Hepatocyte (in vitro differentiated cells): ENCODE results near the gene STX18. TPM values are rescaled to one million over a fixed set of nuclear protein-coding genes. Genes with fewer than 3 reads are reported as not detected.
"Not testable (repeated sequence)": the region's sequence is repeated elsewhere in the genome, so short reads cannot be mapped to it uniquely, and the experiment has no call there.

Source experiments
- DNase-seq: peaks from one replicate; pipeline ENCODE4 v3.0.0-alpha.2; 2016; ENCODE audit warnings: low spot score
- H2AFZ ChIP-seq: fragments of 200-600 bp; sonication (generic); 2 replicates; pipeline ENCODE4 v1.6.0; 2016; ENCODE audit warnings: antibody characterized with exemption, mild to moderate bottlenecking
- H3K27ac ChIP-seq: fragments of 200-600 bp; sonication (generic); 2 replicates; pipeline ENCODE4 v1.5.1; 2016; ENCODE audit warnings: mild to moderate bottlenecking
- H3K27me3 ChIP-seq: fragments of 200-600 bp; sonication (generic); 2 replicates; pipeline ENCODE4 v1.6.1; 2016
- H3K36me3 ChIP-seq: fragments of 200-600 bp; sonication (generic); replicated peaks from 2 replicates; pipeline ENCODE4 v1.5.1; 2016; ENCODE audit warnings: low read depth; ENCODE audit not compliant: insufficient read depth
- H3K4me1 ChIP-seq: fragments of 200-600 bp; sonication (generic); 2 replicates; pipeline ENCODE4 v1.5.1; 2016; ENCODE audit warnings: mild to moderate bottlenecking, moderate library complexity; ENCODE audit not compliant: insufficient read depth
- H3K4me2 ChIP-seq: fragments of 200-600 bp; sonication (generic); 2 replicates; pipeline ENCODE4 v1.6.0; 2016
- H3K4me3 ChIP-seq: fragments of 200-600 bp; sonication (generic); 2 replicates; pipeline ENCODE4 v1.5.1; 2016; ENCODE audit warnings: mild to moderate bottlenecking
- H3K79me2 ChIP-seq: fragments of 200-600 bp; sonication (generic); 2 replicates; pipeline ENCODE4 v1.6.0; 2017; ENCODE audit warnings: mild to moderate bottlenecking
- H3K9me2 ChIP-seq: fragments of 200-600 bp; sonication (generic); replicated peaks from 2 replicates; pipeline ENCODE4 v1.6.0; 2017; ENCODE audit warnings: mild to moderate bottlenecking; ENCODE audit not compliant: insufficient read depth
- H3K9me3 ChIP-seq: fragments of 200-600 bp; sonication (generic); 2 replicates; pipeline ENCODE4 v1.5.1; 2016; ENCODE audit warnings: low read depth, mild to moderate bottlenecking
- H4K20me1 ChIP-seq: fragments of 200-600 bp; sonication (generic); 2 replicates; pipeline ENCODE4 v1.6.0; 2016; ENCODE audit warnings: mild to moderate bottlenecking; ENCODE audit not compliant: insufficient read depth, poor library complexity, severe bottlenecking
- EZH2 ChIP-seq: fragments of 200-600 bp; sonication (generic); IDR thresholded peaks from 2 replicates; pipeline ENCODE4 v1.6.1; 2016; ENCODE audit warnings: antibody characterized with exemption, mild to moderate bottlenecking, borderline replicate concordance
- EZH2phosphoT487 ChIP-seq: fragments of 200-600 bp; sonication (generic); IDR thresholded peaks from one replicate; pipeline ENCODE4 v1.6.1; 2018; ENCODE audit warnings: antibody characterized with exemption, mild to moderate bottlenecking, low read depth, moderate library complexity; ENCODE audit not compliant: unreplicated experiment, severe bottlenecking
- WGBS: methylation state at CpG from one replicate; pipeline ENCODE4 v1.1.6; 2016; ENCODE audit warnings: low lambda C conversion rate; ENCODE audit errors: missing lambda C conversion rate; 5-methylcytosine and 5-hydroxymethylcytosine counted together
- polyA plus RNA-seq: library from polyadenylated mRNA; unstranded; fragments of >200 nt; fragmentation: Nextera tagmentation; extraction: Ambion mirVana; gene quantifications from 2 replicates; pipeline ENCODE4 v1.2.1, GENCODE V29; 2016
- total RNA-seq: library from RNA; depleted of rRNA; stranded (reverse); fragments of >200 nt; gene quantifications from 2 replicates; pipeline ENCODE4 v1.2.3, GENCODE V29; 2014
- TF ChIP-seq, protein P1 (sequence below): fragments of 200-600 bp; sonication (generic); IDR thresholded peaks from 2 replicates; pipeline ENCODE4 v1.5.1; 2016; ENCODE audit warnings: antibody characterized with exemption, mild to moderate bottlenecking; ENCODE audit not compliant: poor library complexity

STX18 gene
- total and polyA plus RNA-seq, 2 experiments from 2014 or later = 32.1 to 54.3 TPM

GRCh38 chr4:4472344-4472958, 69.4 kb downstream of the STX18 start:
- H3K27ac ChIP-seq = no peak overlapping the region
- peaks cover 3% of the 10 kb centered on the region for H4K20me1 ChIP-seq
- TF ChIP-seq EZH2phosphoT487 (no peak), EZH2 (no peak)
- TF ChIP-seq, protein P1, sequence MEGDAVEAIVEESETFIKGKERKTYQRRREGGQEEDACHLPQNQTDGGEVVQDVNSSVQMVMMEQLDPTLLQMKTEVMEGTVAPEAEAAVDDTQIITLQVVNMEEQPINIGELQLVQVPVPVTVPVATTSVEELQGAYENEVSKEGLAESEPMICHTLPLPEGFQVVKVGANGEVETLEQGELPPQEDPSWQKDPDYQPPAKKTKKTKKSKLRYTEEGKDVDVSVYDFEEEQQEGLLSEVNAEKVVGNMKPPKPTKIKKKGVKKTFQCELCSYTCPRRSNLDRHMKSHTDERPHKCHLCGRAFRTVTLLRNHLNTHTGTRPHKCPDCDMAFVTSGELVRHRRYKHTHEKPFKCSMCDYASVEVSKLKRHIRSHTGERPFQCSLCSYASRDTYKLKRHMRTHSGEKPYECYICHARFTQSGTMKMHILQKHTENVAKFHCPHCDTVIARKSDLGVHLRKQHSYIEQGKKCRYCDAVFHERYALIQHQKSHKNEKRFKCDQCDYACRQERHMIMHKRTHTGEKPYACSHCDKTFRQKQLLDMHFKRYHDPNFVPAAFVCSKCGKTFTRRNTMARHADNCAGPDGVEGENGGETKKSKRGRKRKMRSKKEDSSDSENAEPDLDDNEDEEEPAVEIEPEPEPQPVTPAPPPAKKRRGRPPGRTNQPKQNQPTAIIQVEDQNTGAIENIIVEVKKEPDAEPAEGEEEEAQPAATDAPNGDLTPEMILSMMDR = no peak
- DNase-seq = no peak
- H3K9me2 ChIP-seq = no peaks in the 10 kb centered on the region
- H3K4me2 ChIP-seq = no peak overlapping the region
- H2AFZ ChIP-seq = no peak overlapping the region
- H3K4me1 ChIP-seq = no peaks in the 10 kb centered on the region
- peaks cover 42% of the 10 kb centered on the region for H3K79me2 ChIP-seq
- no peaks in the 10 kb centered on the region for H3K36me3 ChIP-seq
- H3K9me3 ChIP-seq = no peaks in the 10 kb centered on the region
- 85% methylated on average over 8 of the region's 8 CpGs for WGBS
- no peak overlapping the region for H3K4me3 ChIP-seq
- no peaks in the 10 kb centered on the region for H3K27me3 ChIP-seq

GRCh38 chr4:4471195-4471594, 70.7 kb downstream of the STX18 start:
- TF ChIP-seq, protein P1 = no peak
- TF ChIP-seq EZH2phosphoT487 (no peak), EZH2 (no peak)
- Histone ChIP-seq H3K36me3 (no peaks in the 10 kb centered on the region), H3K4me2 (no peak overlapping the region), H3K4me1 (no peaks in the 10 kb centered on the region), H3K9me3 (no peaks in the 10 kb centered on the region), H3K79me2 (peaks cover 30% of the 10 kb centered on the region), H3K27me3 (no peaks in the 10 kb centered on the region), H3K27ac (no peak overlapping the region), H2AFZ (no peak overlapping the region), H3K4me3 (no peak overlapping the region), H4K20me1 (peaks cover 3% of the 10 kb centered on the region), H3K9me2 (no peaks in the 10 kb centered on the region)
- WGBS = 94% methylated on average over 3 of the region's 3 CpGs
- no peak for DNase-seq

GRCh38 chr4:4470208-4470607, 71.6 kb downstream of the STX18 start:
- no peak for DNase-seq
- Histone ChIP-seq H3K4me1 (no peaks in the 10 kb centered on the region), H3K27me3 (no peaks in the 10 kb centered on the region), H3K79me2 (peaks cover 21% of the 10 kb centered on the region), H3K9me3 (no peaks in the 10 kb centered on the region), H2AFZ (no peak overlapping the region), H3K4me2 (no peak overlapping the region), H4K20me1 (peaks cover 3% of the 10 kb centered on the region), H3K27ac (no peak overlapping the region), H3K9me2 (no peaks in the 10 kb centered on the region), H3K36me3 (peaks cover 4% of the 10 kb centered on the region), H3K4me3 (no peak overlapping the region)
- TF ChIP-seq, protein P1 = no peak
- TF ChIP-seq EZH2phosphoT487 = no peak
- TF ChIP-seq EZH2 = no peak
- whole genome bisulfite sequencing = 96% methylated on average over 3 of the region's 3 CpGs

DNA sequence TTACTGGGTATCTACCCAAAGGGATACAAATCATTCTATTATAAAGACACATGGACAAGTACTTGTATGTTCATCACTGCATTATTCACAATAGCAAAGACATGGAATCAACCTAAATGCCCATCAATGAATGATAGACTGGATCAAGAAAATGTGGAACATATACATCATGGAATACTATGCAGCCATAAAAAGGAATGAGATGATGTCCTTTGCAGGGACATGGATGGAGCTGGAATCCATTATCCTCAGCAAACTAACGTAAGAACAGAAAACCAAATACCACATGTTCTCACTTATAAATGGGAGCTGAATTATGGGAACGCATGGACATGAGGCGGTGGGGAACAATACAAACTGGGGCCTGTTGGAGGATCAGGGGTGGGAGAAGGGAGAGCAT, 76.6 kb downstream of the STX18 start:
- not testable (repeated sequence) for H3K36me3 ChIP-seq, H3K9me3 ChIP-seq

More for the DNA sequence above, 76.6 kb downstream of the STX18 start:
- H3K27me3 ChIP-seq, H3K4me1 ChIP-seq, H3K4me2 ChIP-seq, H3K27ac ChIP-seq, H4K20me1 ChIP-seq, H3K79me2 ChIP-seq, H3K9me2 ChIP-seq, DNase-seq, H2AFZ ChIP-seq, H3K4me3 ChIP-seq: not testable (repeated sequence)
- WGBS = 98% methylated on average over 3 of the region's 3 CpGs
